Measurements from ENCODE around the gene CFAP69. TPM values are rescaled to one million over a fixed set of nuclear protein-coding genes. Genes with fewer than 3 reads are reported as not detected.

CFAP69 gene
- total RNA-seq, 5 donors from 2014 or later (not counting 1 experiment from before 2014, with no cell fraction given): 0.20 to 0.64 (median 0.41) TPM; not detected in 1

DNA sequence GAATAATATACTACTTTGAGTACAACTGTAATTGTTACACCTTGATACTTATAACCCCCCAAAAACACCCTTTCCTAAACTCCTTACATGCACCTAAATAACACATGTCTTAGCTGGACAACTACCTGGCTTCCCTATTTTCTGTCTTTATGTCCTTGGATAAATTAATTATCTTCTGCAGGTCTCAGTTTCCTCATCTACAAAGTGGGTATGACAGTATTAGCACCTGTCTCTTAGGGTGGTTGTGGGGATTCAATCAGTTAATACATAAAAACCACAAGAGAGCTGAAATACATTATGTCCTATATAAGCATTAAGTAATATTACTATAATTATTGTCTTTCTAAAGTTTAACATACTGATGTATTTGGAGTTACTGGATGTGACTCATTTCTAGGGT, 22.6 kb upstream of the CFAP69 start:
- Histone ChIP-seq H3K27me3 (replicated peaks in 1 of 2; ENCODE audit: control insufficient read depth in 2 of 2, extremely low read depth in 1 of 2, insufficient read depth in 2 of 2, low read length in 1 of 2) (peaks cover 0 to 3% of the 10 kb centered on the region in 2 experiments), H3K9me3 (no peaks in the 10 kb centered on the region), H3K4me1 (ENCODE audit: control insufficient read depth in 1 of 2, extremely low read depth in 1 of 2, insufficient read depth in 2 of 2, low read length in 2 of 2) (no peaks in the 10 kb centered on the region), H3K27ac (ENCODE audit: low read length) (no peak overlapping the region), H3K36me3 (ENCODE audit: control insufficient read depth in 2 of 2, extremely low read depth in 1 of 2, insufficient read depth in 1 of 2, low read length in 1 of 2) (no peaks in the 10 kb centered on the region), H3K4me3 (ENCODE audit: control insufficient read depth in 1 of 2, extremely low read depth in 1 of 2, low read length in 1 of 2) (no peak overlapping the region)
- CTCF ChIA-PET: no interaction called here
- Mint-ChIP-seq H3K4me1 (no peaks in the 10 kb centered on the region), H3K36me3 (no peaks in the 10 kb centered on the region), H3K4me3 (no peak overlapping the region), H3K9me3 (peaks cover 0 to 10% (median 0%) of the 10 kb centered on the region in 3 donors), H3K27me3 (peaks cover 24 to 55% of the 10 kb centered on the region in 2 donors), H3K27ac (no peak overlapping the region)
- POLR2A ChIA-PET: no interaction called here
- DNase-seq (no peak), ATAC-seq (replicated peaks in 1 of 4) (no peak)

GRCh38 chr7:90222811-90223725, 21.9 kb upstream of the CFAP69 start:
- Mint-ChIP-seq H3K4me3 (no peak overlapping the region), H3K27me3 (peaks cover 24 to 55% of the 10 kb centered on the region in 2 donors), H3K9me3 (peaks cover 0 to 10% (median 0%) of the 10 kb centered on the region in 3 donors), H3K27ac (no peak overlapping the region), H3K4me1 (no peaks in the 10 kb centered on the region), H3K36me3 (no peaks in the 10 kb centered on the region)
- ChIA-PET POLR2A (no interaction called here), CTCF (no interaction called here)
- DNase-seq (no peak), ATAC-seq (replicated peaks in 1 of 4) (no peak)
- Histone ChIP-seq H3K27me3 (replicated peaks in 1 of 2; ENCODE audit: control insufficient read depth in 2 of 2, extremely low read depth in 1 of 2, insufficient read depth in 2 of 2, low read length in 1 of 2) (peaks cover 0 to 3% of the 10 kb centered on the region in 2 experiments), H3K4me1 (ENCODE audit: control insufficient read depth in 1 of 2, extremely low read depth in 1 of 2, insufficient read depth in 2 of 2, low read length in 2 of 2) (no peaks in the 10 kb centered on the region), H3K27ac (ENCODE audit: low read length) (no peak overlapping the region), H3K9me3 (no peaks in the 10 kb centered on the region), H3K4me3 (ENCODE audit: control insufficient read depth in 1 of 2, extremely low read depth in 1 of 2, low read length in 1 of 2) (no peak overlapping the region), H3K36me3 (ENCODE audit: control insufficient read depth in 2 of 2, extremely low read depth in 1 of 2, insufficient read depth in 1 of 2, low read length in 1 of 2) (no peaks in the 10 kb centered on the region)
- WGBS (ENCODE audit: insufficient coverage): 100% methylated on average over 1 of the region's 5 CpGs

- no peaks in the 10 kb centered on the region for H3K4me1 Mint-ChIP-seq
- ChIA-PET CTCF (no interaction called here), POLR2A (no interaction called here)
- H3K27ac Mint-ChIP-seq: no peak overlapping the region
- H3K9me3 Mint-ChIP-seq: peaks cover 0 to 4% (median 0%) of the 10 kb centered on the region in 3 donors
- Histone ChIP-seq H3K27ac (ENCODE audit: low read length) (no peak overlapping the region), H3K4me1 (ENCODE audit: control insufficient read depth in 1 of 2, extremely low read depth in 1 of 2, insufficient read depth in 2 of 2, low read length in 2 of 2) (no peaks in the 10 kb centered on the region), H3K9me3 (no peaks in the 10 kb centered on the region), H3K36me3 (ENCODE audit: control insufficient read depth in 2 of 2, extremely low read depth in 1 of 2, insufficient read depth in 1 of 2, low read length in 1 of 2) (no peaks in the 10 kb centered on the region), H3K27me3 (replicated peaks in 1 of 2; ENCODE audit: control insufficient read depth in 2 of 2, extremely low read depth in 1 of 2, insufficient read depth in 2 of 2, low read length in 1 of 2) (peaks cover 0 to 3% of the 10 kb centered on the region in 2 experiments), H3K4me3 (ENCODE audit: control insufficient read depth in 1 of 2, extremely low read depth in 1 of 2, low read length in 1 of 2) (no peak overlapping the region)
- WGBS (ENCODE audit: insufficient coverage): 50% methylated on average over 3 of the region's 3 CpGs
- H3K4me3 Mint-ChIP-seq: no peak overlapping the region
- H3K27me3 Mint-ChIP-seq: peaks cover 32 to 59% of the 10 kb centered on the region in 2 donors
- no peak for DNase-seq
- no peak for ATAC-seq (replicated peaks in 1 of 4)
- no peaks in the 10 kb centered on the region for H3K36me3 Mint-ChIP-seq
These were observed 20.8 kb upstream of the CFAP69 start for GRCh38 chr7:90224195-90224594.

GRCh38 chr7:90225181-90225580, 19.8 kb upstream of the CFAP69 start:
- H3K4me1 ChIP-seq (ENCODE audit: control insufficient read depth in 1 of 2, extremely low read depth in 1 of 2, insufficient read depth in 2 of 2, low read length in 2 of 2): no peaks in the 10 kb centered on the region
- no peak overlapping the region for H3K27ac ChIP-seq (ENCODE audit: low read length)
- CTCF ChIA-PET: no interaction called here
- no peak overlapping the region for H3K4me3 Mint-ChIP-seq
- peaks cover 0 to 4% (median 0%) of the 10 kb centered on the region in 3 donors for H3K9me3 Mint-ChIP-seq
- no CpG with 5 or more reads among the region's 3 CpGs for WGBS (ENCODE audit: insufficient coverage)
- no peaks in the 10 kb centered on the region for H3K36me3 ChIP-seq (ENCODE audit: control insufficient read depth in 2 of 2, extremely low read depth in 1 of 2, insufficient read depth in 1 of 2, low read length in 1 of 2)
- DNase-seq: no peak
- no peaks in the 10 kb centered on the region for H3K4me1 Mint-ChIP-seq
- peaks cover 29 to 50% of the 10 kb centered on the region in 2 donors for H3K27me3 Mint-ChIP-seq
- H3K27ac Mint-ChIP-seq: no peak overlapping the region
- POLR2A ChIA-PET: no interaction called here
- H3K4me3 ChIP-seq (ENCODE audit: control insufficient read depth in 1 of 2, extremely low read depth in 1 of 2, low read length in 1 of 2): no peak overlapping the region
- H3K9me3 ChIP-seq: no peaks in the 10 kb centered on the region
- peaks cover 0 to 3% of the 10 kb centered on the region in 2 experiments for H3K27me3 ChIP-seq (replicated peaks in 1 of 2; ENCODE audit: control insufficient read depth in 2 of 2, extremely low read depth in 1 of 2, insufficient read depth in 2 of 2, low read length in 1 of 2)
- no peak for ATAC-seq (replicated peaks in 1 of 4)
- no peaks in the 10 kb centered on the region for H3K36me3 Mint-ChIP-seq

DNA sequence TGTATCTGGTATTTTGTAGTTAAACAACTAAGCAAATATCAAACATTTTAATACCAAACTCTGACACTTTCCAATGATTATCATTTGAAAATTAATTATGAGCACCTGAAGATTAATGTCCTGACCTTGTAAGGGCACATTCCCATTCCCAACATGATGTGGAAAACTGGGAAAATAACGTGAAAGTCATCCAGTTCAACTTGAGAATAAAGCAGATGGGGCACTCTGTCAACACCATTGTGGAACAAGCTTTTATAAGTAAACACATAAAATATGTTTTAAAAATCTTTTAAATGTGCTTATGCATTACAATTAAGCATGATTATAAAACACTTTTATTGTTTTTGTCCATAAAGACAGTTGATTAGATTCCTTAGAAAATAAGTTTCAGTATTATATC, 19.4 kb upstream of the CFAP69 start:
- Mint-ChIP-seq H3K4me1 (no peaks in the 10 kb centered on the region), H3K27ac (no peak overlapping the region), H3K9me3 (no peaks in the 10 kb centered on the region), H3K27me3 (peaks cover 25 to 46% of the 10 kb centered on the region in 2 donors), H3K4me3 (no peak overlapping the region), H3K36me3 (no peaks in the 10 kb centered on the region)
- WGBS (ENCODE audit: insufficient coverage): no CpG with 5 or more reads among the region's 1 CpG
- H3K27me3 ChIP-seq (replicated peaks in 1 of 2; ENCODE audit: control insufficient read depth in 2 of 2, extremely low read depth in 1 of 2, insufficient read depth in 2 of 2, low read length in 1 of 2): peaks cover 0 to 3% of the 10 kb centered on the region in 2 experiments
- no peak for ATAC-seq (replicated peaks in 1 of 4)
- H3K36me3 ChIP-seq (ENCODE audit: control insufficient read depth in 2 of 2, extremely low read depth in 1 of 2, insufficient read depth in 1 of 2, low read length in 1 of 2): no peaks in the 10 kb centered on the region
- CTCF ChIA-PET: no interaction called here
- no peaks in the 10 kb centered on the region for H3K4me1 ChIP-seq (ENCODE audit: control insufficient read depth in 1 of 2, extremely low read depth in 1 of 2, insufficient read depth in 2 of 2, low read length in 2 of 2)
- no peak overlapping the region for H3K27ac ChIP-seq (ENCODE audit: low read length)
- POLR2A ChIA-PET: no interaction called here
- DNase-seq: no peak
- H3K4me3 ChIP-seq (ENCODE audit: control insufficient read depth in 1 of 2, extremely low read depth in 1 of 2, low read length in 1 of 2): no peak overlapping the region
- no peaks in the 10 kb centered on the region for H3K9me3 ChIP-seq

GRCh38 chr7:90227259-90227658, 17.7 kb upstream of the CFAP69 start:
- Histone ChIP-seq H3K4me3 (ENCODE audit: control insufficient read depth in 1 of 2, extremely low read depth in 1 of 2, low read length in 1 of 2) (no peak overlapping the region), H3K36me3 (ENCODE audit: control insufficient read depth in 2 of 2, extremely low read depth in 1 of 2, insufficient read depth in 1 of 2, low read length in 1 of 2) (no peaks in the 10 kb centered on the region), H3K27me3 (replicated peaks in 1 of 2; ENCODE audit: control insufficient read depth in 2 of 2, extremely low read depth in 1 of 2, insufficient read depth in 2 of 2, low read length in 1 of 2) (peaks cover 0 to 3% of the 10 kb centered on the region in 2 experiments), H3K4me1 (ENCODE audit: control insufficient read depth in 1 of 2, extremely low read depth in 1 of 2, insufficient read depth in 2 of 2, low read length in 2 of 2) (no peaks in the 10 kb centered on the region), H3K27ac (ENCODE audit: low read length) (no peak overlapping the region), H3K9me3 (no peaks in the 10 kb centered on the region)
- POLR2A ChIA-PET: interaction anchor here (0.6 to 1.0 kb wide), 3 partner anchors 15 to 176 kb away, joined by 3 to 4 read pairs (median 4); partner anchors contain the start of gene CLDN12 (in 1 of the 2)
- peaks cover 24 to 36% of the 10 kb centered on the region in 2 donors for H3K27me3 Mint-ChIP-seq
- DNase-seq (no peak), ATAC-seq (replicated peaks in 1 of 4) (no peak)
- no peak overlapping the region for H3K4me3 Mint-ChIP-seq
- H3K27ac Mint-ChIP-seq: no peak overlapping the region
- 50% methylated on average over 1 of the region's 5 CpGs for WGBS (ENCODE audit: insufficient coverage)
- CTCF ChIA-PET: no interaction called here
- no peaks in the 10 kb centered on the region for H3K36me3 Mint-ChIP-seq
- H3K4me1 Mint-ChIP-seq: no peaks in the 10 kb centered on the region
- H3K9me3 Mint-ChIP-seq: no peaks in the 10 kb centered on the region
